Activated CD8-positive, alpha-beta memory T cell treated with anti-CD3 and anti-CD28 coated beads for 1 hour (primary cell): ENCODE results near the gene PTPRN2.

ENCODE experiments used
- DNase-seq, 2 donors: peaks; one replicate each; pipeline ENCODE4 v3.0.0-alpha.2; 2020; ENCODE audit warnings: low read depth in 1 of 2; ENCODE audit errors: extremely low read depth in 1 of 2

Gene PTPRN2

DNA sequence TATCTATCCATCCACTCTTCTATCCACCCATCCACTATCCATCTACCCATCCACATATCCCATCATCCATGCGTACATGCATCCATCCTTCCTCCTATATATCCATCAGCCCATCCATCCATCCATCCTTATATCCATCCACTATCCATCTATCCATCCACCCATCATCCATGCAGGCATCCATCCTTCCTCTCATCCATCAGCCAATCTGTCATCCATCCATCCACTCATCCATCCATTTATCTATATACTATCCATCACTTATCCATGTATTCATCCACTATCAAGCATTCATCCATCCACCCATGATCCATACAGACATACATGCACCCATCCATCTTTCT, 765.0 kb downstream of the PTPRN2 start:
- no peak for DNase-seq

DNA sequence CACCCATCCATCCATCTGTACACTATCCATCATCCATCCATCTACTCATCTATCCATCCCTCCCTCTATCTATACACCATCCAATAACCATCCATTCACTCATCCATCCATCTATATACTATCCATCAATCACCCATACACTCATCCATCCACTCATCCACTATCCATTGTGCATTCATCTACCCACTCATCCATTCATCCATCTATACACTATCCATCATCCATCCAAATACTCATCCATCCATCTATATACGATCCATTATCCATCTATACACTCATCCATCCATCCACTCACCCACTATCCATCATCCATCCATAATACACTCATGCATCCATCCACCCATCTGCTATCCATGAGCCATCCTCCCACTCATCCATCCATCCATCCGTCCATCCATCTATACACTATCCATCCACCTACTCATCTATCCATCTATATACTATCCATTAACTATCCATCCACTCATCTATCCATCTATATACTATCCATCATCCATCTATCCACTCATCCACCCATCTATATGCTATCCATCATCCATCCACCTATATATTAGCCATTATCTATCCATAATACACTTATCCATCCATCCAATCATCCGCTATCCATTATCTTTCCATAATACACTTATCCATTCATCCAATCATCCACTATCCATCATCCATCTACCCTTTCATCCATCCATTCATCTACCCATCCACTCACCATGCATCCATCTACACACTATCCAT, 765.5 kb downstream of the PTPRN2 start:
- no peak for DNase-seq

DNA sequence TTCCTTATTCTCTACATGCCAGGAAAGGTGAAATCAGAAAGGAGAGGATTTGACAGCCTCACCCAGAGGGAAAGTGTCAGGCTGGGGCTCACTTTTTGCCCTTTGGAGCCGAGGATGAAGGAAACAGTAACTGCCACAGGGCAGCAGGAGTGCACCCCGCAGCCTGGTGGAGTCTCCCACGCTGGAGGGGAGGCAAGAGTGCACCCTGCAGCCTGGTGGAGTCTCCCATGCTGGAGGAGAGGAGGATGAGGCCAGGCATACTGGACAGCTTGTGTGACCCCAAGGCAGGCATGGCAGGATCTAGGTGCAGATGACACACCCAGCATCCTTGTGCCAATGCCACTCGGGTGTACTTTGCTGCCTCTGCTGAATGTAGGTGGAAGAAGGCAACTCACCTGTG, 766.8 kb downstream of the PTPRN2 start:
- DNase-seq, result no peak

DNA sequence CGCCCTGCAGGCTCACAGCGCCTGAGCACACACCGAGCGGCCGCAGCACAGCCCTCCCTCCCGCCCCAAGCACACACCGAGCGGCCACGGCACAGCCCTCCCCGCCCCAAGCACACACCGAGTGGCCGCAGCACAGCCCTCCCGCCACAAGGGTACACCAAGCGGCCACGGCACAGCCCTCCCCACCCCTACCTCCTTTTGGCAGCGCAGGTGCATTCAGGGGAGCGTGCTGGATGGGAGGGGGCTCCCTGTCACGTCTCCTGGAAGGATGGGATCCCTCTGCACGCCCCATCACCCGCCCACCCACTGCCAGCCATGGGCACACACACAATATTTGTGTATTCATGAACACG, 768.2 kb downstream of the PTPRN2 start:
- no peak for DNase-seq

DNA sequence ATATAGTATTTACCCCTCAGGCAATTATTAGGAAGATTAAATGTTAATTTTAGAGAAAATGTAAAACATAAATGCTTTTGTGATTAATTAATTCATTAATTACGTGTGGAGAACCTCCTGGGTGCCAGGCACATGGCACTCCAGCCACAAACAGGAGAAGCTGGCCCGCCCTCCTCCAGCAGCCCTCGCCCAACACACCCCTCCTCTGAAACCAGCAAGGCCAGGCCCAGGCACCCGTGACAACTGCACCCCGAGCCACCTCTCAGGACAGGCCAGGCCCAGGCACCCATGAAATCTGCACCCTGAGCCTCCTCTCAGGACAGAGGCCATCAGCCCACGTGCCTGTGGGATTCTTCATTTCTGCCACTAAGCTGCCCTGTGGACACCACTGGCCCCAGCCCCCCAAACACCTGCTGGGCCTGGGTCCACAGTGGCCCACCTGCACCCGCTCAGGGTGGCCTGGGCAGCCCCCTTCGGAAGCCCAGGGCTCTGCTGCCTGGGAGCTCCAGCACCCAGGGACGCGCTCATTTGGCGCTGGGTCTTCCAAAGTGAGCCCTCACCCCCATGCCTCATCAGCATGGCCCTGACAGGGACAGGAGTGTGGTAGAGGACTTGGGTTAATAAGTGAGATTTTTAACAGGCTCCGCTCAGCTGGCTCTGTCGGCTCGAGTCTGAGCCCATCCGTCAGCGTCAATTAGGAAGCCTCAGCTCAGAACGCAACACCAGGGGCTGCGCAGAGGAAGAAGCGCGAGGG, 768.7 kb downstream of the PTPRN2 start:
- DNase-seq, result no peak

DNA sequence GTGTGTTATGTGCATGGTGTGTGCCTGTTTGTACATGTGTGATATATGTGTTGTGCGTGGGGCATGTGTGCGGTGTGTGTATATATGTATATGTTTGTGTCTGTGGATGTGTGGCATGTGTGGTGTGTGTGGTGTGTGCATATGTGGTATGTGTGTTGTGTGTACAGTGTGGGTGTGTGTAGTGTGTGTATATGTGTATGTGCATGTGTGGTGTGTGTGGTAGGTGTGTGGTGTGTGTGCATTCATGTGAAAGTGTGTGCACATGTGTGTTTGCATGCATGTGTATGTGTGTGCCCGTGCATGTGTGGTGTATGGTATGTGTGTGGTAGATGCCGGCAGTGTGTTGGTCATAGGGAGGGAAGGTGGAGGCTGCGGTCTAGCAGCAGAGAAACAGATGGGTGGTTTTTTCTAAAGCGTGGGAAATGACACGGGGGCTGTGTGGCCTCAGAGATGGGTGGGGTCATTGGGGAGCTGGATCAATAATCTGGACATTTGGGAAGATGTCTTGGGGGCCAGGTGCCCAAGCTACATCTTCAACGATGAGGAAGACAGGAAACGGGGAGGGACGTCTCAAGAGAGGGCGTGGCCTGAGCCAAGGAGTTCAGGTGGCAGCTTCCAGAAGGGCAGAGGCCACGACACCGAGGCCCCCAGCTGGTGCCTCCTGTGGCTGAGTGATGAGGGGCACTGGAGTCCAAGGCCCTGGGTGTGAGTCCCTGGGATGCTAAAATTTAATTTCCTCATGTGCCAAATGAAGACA, 769.5 kb downstream of the PTPRN2 start:
- no peak for DNase-seq

DNA sequence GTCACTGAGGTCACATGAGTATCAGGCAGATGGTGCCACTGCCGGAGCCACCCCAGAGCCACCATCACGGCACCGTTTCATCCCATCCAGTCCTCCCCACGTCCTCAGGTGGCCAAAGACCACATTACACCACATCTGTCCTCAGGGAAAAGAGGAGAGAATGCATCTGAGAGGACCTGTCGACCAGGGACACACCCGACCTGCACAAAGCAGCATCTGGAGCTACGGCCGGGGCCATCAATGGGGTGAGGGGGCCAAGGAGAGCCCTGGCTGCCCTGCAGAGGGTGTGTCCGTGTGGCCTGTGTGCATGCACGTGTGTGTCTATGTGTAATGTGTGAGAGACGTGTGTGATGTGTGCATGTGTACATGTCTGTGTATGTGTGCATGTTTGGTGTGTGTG, 770.2 kb downstream of the PTPRN2 start:
- DNase-seq, result no peak

DNA sequence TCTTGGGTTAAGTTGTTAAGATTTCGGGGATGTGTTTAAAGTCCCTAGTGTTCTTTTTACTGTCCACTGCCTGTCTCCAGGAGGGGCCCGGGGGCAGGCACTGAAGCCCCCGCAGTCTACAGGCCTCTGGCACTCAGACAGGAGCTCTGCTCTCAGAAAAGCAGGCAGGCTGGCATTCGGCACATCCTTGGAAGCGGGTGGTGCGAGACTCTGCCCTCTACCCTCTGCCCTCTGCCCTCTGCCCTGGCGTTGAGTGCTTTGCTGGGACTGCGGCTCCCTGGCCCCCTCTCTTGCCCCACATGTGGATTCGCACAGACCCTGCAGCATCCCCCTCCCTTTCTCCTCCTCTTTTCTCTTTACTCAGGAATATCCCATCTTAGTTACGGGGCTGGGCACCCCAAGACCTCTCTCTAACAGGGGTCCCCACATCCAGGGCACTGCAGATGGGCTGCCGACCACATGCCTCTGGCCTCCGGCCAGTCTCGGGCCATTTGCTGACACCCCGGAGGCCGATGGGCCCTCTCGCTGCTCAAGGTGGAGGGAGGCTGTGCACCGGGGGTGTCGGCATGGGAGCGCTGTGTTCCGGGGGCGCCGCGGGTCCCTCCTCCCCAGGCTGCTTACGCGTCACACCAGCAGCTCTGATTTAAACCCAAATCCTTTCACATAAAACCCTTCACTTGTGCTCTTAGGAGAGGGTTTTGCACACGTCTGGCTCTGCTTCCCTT, 770.9 kb downstream of the PTPRN2 start:
- no peak for DNase-seq

DNA sequence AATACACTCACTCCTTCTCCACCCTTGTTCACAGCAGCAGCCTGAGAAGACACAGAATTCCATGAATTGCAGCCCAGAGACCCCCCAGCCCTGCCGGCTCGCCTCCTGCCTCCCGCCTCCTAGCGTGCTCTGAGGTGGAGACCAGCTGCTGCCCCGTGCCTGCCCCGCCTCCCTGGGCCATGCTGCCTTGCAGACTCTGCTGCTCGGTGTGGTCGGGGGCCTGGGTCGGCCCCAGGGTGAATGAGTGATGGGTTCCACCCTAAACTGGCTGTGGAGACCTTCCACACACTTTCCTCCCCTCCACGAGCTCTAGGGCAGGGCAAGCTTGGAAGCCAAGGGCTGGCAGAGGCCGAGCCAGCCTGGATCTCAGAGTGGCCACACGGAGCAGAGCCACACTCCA, 771.5 kb downstream of the PTPRN2 start:
- DNase-seq, result no peak

DNA sequence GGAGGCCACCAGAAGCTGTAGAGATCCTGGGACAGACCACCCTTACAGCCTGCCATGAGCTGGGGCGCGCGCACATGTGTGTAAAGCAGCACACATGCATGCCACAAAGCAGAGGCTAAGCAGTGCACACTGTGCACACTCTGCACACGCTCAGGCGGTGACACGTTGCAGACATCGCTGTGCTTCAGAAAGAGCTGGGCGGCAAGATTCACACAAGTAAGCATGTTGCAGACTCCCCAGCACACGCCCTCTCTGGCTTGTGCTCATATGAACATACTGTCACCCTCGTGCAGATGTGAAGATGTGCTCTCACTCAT, 772.0 kb downstream of the PTPRN2 start:
- DNase-seq, result no peak

DNA sequence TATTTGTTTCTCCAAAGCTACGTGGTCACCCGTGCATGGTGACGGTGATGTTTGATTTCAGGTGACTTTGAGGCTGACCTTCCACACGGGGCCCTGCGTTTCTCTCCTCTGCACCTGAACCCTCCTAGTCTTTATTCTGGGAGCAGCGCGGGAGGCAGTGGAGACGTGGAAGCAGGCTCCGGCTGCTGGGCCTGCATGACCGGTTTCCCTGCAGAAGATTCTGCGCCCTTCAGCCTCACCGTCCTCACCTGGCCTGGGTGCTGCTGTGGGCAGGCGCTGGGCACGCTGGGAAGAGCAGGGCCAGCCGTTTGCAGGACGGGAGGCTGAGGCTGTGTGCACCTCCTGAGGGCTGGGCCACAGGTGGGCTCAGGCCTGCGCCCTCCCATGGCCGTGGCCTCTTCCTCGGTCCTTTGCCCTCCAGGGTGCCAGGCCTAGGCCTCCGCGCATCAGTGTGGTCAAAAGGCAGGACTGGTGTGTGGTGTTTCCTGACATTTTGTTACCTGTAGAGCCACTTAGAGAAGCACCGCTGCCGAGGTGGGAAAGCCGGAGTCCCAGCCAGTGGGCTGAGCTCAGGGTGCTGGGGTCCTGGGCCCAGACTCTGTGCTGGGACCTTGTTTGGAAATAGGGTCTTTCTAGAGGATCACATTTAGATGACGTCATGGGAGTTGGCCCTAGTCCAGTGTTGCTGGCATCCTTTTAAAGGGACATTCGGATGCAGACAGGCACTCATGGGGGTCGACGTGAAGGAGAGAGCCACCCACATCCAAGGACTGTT, 772.5 kb downstream of the PTPRN2 start:
- no peak for DNase-seq

DNA sequence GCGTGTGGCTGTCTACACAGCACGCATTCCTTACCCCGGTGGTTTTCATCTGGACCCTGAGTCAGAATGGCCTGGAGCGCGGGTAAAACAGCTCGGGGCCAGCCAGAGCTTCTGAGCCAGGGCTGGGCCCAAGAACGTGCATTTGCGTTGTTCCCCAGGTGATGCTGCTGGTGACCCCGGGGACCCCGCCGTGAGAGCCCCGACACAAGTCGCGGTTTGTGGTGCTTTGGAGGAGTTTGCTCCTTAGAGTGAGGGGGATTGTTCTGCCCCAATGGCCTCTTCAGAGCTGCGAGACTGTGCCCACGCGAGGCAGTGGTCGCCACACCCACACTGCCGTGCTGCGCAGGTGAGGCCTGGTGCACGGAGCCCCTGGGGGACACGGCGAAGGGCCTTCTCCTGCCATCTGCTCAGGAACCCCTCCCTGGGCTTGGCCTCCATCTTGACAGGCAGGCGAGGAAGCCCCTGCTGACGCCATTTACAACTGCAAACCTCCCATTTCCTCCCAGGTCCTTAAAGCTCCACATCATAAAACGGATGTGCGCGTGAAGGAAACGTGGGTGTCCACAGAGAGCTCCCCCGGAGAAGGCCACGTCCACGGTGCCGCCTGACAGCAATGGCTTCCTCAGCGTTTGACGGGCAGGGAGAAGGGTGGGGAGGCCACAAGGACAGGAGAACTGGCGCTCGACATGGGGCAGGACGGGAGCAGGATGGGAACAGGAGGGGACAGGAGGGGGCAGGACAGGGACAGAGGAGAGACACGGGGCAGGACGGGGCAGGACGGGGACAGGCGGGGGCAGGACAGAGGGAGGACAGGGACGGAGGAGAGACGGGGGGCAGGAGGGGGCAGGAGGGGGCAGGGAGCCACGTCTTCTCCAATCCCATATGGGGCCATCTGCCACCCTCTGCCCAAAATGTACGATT, 773.6 kb downstream of the PTPRN2 start:
- DNase-seq, result no peak

DNA sequence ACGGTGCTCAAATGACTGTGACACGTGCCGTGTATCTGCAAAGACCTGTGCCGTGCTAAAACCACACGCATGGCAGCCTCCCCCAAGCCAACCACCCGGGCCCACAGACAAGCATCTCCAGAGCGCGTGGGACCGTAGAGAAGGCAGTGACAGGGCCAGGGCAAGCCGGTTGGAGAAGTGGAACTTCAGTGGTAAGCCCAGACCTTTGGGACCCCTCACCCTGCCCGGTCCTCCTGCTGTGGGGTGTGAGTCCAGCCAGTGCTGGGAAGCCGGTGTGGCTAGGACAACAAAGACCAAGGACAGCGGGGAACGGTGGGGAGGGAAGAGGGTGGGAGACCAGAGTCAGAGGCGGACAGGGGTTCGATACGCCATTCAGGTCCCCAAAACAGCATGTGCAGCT, 774.6 kb downstream of the PTPRN2 start:
- DNase-seq, result no peak

DNA sequence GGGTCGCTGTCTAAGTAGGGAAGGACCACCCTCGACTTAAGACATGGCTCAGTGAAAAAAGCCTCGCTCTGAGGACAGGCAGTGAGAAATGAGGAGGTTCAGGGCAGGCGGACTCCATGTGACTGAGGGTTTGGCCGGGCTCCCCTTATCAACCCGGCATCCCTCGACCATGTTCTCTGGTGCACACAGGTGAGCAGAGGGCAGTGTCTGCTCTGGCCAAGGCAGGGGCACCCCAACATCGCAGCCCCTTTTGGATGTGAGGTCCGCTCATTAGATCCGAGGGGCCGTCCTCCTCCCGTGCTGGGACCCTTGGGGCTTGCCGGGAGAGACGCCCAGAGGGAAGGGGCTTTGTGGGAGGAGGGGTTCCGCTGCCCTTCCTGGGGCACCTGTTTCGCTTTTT, 775.7 kb downstream of the PTPRN2 start:
- DNase-seq, result no peak

DNA sequence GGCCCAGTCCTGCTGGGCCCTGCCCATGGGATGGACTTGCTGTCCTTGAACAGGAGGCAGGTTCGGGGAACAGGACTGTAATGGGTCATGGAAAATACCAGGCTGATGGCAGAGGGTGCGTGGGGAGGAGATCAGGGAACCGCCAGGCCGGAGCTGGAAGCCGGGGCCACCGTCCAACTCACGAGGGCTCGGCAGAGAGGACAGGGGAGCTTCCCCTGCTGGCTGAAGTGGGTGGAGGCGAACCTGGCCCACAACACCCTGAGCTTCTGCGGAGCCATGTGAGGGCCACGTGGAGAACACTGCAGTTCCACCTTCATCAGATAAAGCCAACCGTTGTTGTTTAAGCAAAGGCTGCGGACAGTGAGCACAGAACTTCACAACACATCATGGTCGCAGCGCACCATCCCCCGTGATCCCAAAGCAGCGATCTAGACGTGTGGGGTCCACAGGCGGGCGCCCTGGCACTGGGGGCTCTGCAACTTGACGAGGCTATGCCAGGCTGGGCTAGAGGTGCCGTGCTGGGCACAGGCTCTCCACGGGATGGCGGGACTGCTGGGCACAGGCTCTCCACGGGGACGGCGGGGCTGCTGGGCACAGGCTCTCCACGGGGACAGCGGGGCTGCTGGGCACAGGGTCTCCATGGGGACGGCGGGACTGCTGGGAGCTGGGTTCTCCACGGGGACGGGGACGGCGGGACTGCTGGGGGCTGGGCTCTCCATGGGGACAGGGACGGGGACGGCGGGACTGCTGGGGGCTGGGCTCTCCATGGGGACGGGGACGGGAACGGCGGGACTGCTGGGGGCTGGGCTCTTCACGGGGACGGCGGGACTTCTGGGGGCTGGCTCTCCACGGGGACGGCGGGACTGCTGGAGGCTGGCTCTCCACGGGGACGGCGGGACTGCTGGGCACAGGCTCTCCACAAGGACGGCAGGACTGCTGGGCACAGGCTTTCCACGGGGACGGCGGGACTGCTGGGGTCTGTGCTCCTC, 777.5 kb downstream of the PTPRN2 start:
- DNase-seq, result no peak

DNA sequence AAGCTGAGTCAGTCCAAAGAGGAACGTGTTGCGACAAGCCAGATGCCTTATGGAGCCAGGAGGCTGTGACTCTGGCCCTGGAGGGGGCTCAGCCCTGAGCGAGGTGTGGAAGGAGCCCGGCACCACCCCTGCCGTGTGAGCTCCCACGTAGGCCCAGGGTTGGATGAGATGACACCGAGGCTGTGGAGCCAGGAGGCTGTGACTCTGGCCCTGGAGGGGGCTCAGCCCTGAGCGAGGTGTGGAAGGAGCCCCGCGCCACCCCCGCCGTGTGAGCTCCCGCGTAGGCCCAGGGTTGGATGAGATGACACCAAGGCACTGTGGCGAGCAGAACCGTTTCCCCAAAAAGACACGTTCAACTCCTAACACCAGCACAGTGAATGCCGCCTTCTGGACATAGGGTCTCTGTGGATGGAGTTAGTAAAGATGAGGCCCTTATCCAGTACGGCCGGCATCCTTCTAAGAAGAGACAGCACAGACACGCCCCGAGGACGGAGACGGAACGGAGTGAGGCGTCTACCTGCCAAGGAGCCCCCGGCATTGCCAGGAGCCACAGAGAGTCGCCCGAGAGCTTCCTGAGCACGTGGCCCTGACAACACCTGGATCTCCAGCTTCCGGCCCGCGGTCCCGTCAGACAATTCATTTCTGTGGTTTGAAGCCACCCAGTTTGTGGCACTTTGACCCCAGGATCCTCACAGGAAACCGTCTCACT, 778.3 kb downstream of the PTPRN2 start:
- DNase-seq, result no peak

DNA sequence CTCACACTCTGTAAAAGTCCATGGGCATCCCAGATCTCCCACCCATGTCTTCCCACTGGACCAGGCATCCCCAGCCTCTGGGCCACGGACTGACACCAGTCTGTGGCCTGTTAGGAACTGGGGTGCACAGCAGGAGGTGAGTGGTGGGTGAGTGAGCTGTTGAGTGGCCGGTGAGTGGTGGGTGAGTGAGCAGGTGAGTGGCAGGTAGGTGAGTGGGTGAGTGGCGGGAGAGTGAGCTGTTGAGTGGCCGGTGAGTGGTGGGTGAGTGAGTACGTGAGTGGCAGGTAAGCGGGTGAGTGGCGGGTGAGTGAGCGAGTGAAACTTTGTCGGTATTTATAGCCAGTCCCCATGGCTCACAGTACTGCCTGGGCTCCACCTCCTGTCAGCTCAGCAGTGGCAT, 779.6 kb downstream of the PTPRN2 start:
- no peak for DNase-seq

DNA sequence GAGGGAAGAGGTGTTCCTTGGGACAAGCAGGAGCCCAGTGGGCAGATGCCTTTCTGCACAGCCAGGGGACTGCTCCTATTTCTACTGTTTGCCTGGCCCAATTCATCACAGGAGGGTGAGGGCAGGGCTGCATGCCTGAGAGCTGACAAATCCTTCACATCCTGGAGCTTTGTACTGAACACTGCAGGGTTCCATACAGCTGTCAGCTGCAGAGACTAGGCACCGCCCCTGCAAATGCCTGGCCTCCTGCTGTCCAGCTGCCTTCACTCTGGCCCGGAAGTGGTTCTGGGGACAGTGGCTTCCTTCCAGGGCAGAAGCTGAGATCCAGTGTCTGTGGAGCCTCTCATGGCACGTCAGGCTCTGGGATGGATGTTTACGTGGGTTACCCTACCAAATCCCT, 780.1 kb downstream of the PTPRN2 start:
- DNase-seq, result no peak
